Panc1 (cell line): Measurements from ENCODE around the gene RFPL4A. TPM values are rescaled to one million over a fixed set of nuclear protein-coding genes. Genes with fewer than 3 reads are reported as not detected.

ENCODE experiments used
- ATAC-seq: fragments of 200-7000 bp; cut with Tn5 transposase; 2 replicates; pipeline ENCODE4 v1.9.1; 2020; ENCODE audit warnings: mild to moderate bottlenecking, moderate library complexity
- BruUV-seq: library from RNA; stranded (reverse); fragments of 400-500 nt; replicated peaks from 2 replicates; lab custom pipeline; 2021; lab: Mats Ljungman, UMichigan
- CTCF ChIA-PET: fragments of 300-600 bp; sonication (Branson Sonifier 250); formaldehyde crosslinking; loops from one replicate; lab custom pipeline; 2022; ENCODE audit warnings: antibody characterized with exemption; lab: Charles Lee
- POLR2A ChIA-PET: fragments of 300-600 bp; sonication (Branson Sonifier 250); formaldehyde crosslinking; loops from one replicate; lab custom pipeline; 2022; ENCODE audit warnings: antibody characterized with exemption; lab: Charles Lee
- DNase-seq: peaks from one replicate; pipeline ENCODE4 v3.0.0-alpha.2; 2010; ENCODE audit warnings: low read depth, low spot score
- H3K27ac ChIP-seq: 2 replicates; pipeline ENCODE4 v1.5.1; 2011; ENCODE audit warnings: mild to moderate bottlenecking, low read length, inconsistent platforms
- H3K27me3 ChIP-seq: fragments of 200-500 bp; sonication (Bioruptor generic); 2 replicates; pipeline ENCODE4 v1.6.0; 2014; ENCODE audit warnings: low read length, inconsistent platforms; ENCODE audit not compliant: control insufficient read depth, insufficient read depth
- H3K36me3 ChIP-seq: fragments of 200-500 bp; sonication (Bioruptor generic); 2 replicates; pipeline ENCODE4 v1.5.1; 2014; ENCODE audit warnings: inconsistent platforms, mild to moderate bottlenecking, low read length, moderate library complexity; ENCODE audit not compliant: control insufficient read depth, insufficient read depth
- H3K4me1 ChIP-seq: 2 replicates; pipeline ENCODE4 v1.5.1; 2011; ENCODE audit warnings: inconsistent platforms, mild to moderate bottlenecking, low read length, moderate library complexity; ENCODE audit not compliant: control insufficient read depth, insufficient read depth
- H3K4me3 ChIP-seq, 2 experiments: 2 replicates each; pipeline ENCODE4 v1.5.1; 2011 to 2012; ENCODE audit warnings: low read depth in 2 of 2, low read length in 2 of 2, mild to moderate bottlenecking in 2 of 2, inconsistent platforms in 1 of 2, moderate library complexity in 1 of 2
- H3K9me3 ChIP-seq: fragments of 200-500 bp; sonication (Bioruptor generic); 2 replicates; pipeline ENCODE4 v1.5.1; 2014; ENCODE audit warnings: low read depth, mild to moderate bottlenecking, inconsistent platforms, low read length, moderate library complexity; ENCODE audit not compliant: control insufficient read depth, insufficient read depth
- CTCF ChIP-seq: fragments of 450-650 bp; IDR thresholded peaks from 2 replicates; pipeline ENCODE4 v1.5.1; 2017; ENCODE audit warnings: mild to moderate bottlenecking
- POLR2AphosphoS5 ChIP-seq: IDR thresholded peaks from 2 replicates; pipeline ENCODE4 v1.6.1; 2012; ENCODE audit warnings: mild to moderate bottlenecking, low read depth, low read length, moderate library complexity
- REST ChIP-seq, 2 experiments: IDR thresholded peaks; 2 replicates each; pipeline ENCODE4 v1.6.1; 2011 to 2012; ENCODE audit warnings: low read depth in 2 of 2, control low read depth in 1 of 2, low read length in 1 of 2, mild to moderate bottlenecking in 1 of 2, moderate library complexity in 1 of 2; ENCODE audit not compliant: insufficient read depth in 1 of 2
- SIN3A ChIP-seq: IDR thresholded peaks from 2 replicates; pipeline ENCODE4 v1.6.1; 2012; ENCODE audit warnings: low read depth, mild to moderate bottlenecking, low read length, moderate library complexity, borderline replicate concordance; ENCODE audit not compliant: insufficient read depth
- TCF7L2 ChIP-seq: IDR thresholded peaks from 2 replicates; pipeline ENCODE4 v1.6.1; 2011; ENCODE audit warnings: mild to moderate bottlenecking, low read depth, low read length, inconsistent platforms
- in situ Hi-C: cut with HindIII; loops from 2 replicates; pipeline ENCODE4 v1.10.0; 2016; ENCODE audit warnings: low sequenced_read_pairs, low pct_unique_long_range_greater_than_20kb
- intact Hi-C: fragments of 100-400 bp; cut with micrococcal nuclease; formaldehyde crosslinking; loops from one replicate; pipeline ENCODE4 v1.10.0; 2022; ENCODE audit not compliant: unreplicated experiment
- total RNA-seq: library from RNA; stranded (reverse); gene quantifications from one replicate; pipeline ENCODE4 v1.2.1, GENCODE V29; 2021; ENCODE audit not compliant: unreplicated experiment

The RFPL4A gene
- total RNA-seq, 1 experiment from 2014 or later: not detected

GRCh38 chr19:55812449-55812848 is 53.6 kb downstream of the RFPL4A start:
- no TSS peak for BruUV-seq
- ChIA-PET POLR2A (no interaction called here), CTCF (no interaction called here)
- DNase-seq: no peak
- no peaks in the 10 kb centered on the region for H3K9me3 ChIP-seq
- in situ Hi-C loops: no loop called here
- intact Hi-C loops: loop anchor here (2.0 kb wide), 1 partner anchor 64 kb away; no protein-coding TSS in a partner anchor
- no peak overlapping the region for H3K4me3 ChIP-seq
- no peak overlapping the region for H3K27ac ChIP-seq
- no peak for ATAC-seq
- H3K27me3 ChIP-seq: peaks cover 14% of the 10 kb centered on the region
- no peaks in the 10 kb centered on the region for H3K36me3 ChIP-seq
- no peaks in the 10 kb centered on the region for H3K4me1 ChIP-seq
- TF ChIP-seq REST (IDR thresholded peaks at IDR 0.05; ENCODE audit: insufficient read depth in 1 of 2, low read depth in 2 of 2, low read length in 1 of 2) (no peak), CTCF (no peak), SIN3A (no peak), POLR2AphosphoS5 (no peak), TCF7L2 (no peak)

Other genes starting within 250 kb of the RFPL4A start
- gene SBK2, start 222.0 kb upstream of the RFPL4A start, total RNA-seq: 0.69 TPM
- gene SBK3, start 213.6 kb upstream of the RFPL4A start, total RNA-seq: 4.0 TPM
- gene ZNF579, start 178.2 kb upstream of the RFPL4A start, total RNA-seq: 39.5 TPM
- 28.5 TPM for gene FIZ1, start 159.6 kb upstream of the RFPL4A start, total RNA-seq
- gene ZNF524, start 158.8 kb upstream of the RFPL4A start, total RNA-seq: 26.4 TPM
- 25.6 TPM for gene ZNF865, start 153.4 kb upstream of the RFPL4A start, total RNA-seq
- gene ZNF784, start 134.5 kb upstream of the RFPL4A start, total RNA-seq: 8.9 TPM
- gene ZNF580, start 118.1 kb upstream of the RFPL4A start, total RNA-seq: 58.0 TPM
- gene ZNF581, start 115.4 kb upstream of the RFPL4A start, total RNA-seq: 39.0 TPM
- 47.8 TPM for gene CCDC106, start 110.9 kb upstream of the RFPL4A start, total RNA-seq
- 545 TPM for gene U2AF2, start 104.1 kb upstream of the RFPL4A start, total RNA-seq
- 361 TPM for gene EPN1, start 83.9 kb upstream of the RFPL4A start, total RNA-seq
- not detected for gene NLRP9, start 20.7 kb upstream of the RFPL4A start, total RNA-seq
- gene RFPL4AL1, start 10.0 kb downstream of the RFPL4A start, total RNA-seq: not detected
- gene NLRP11, start 72.9 kb downstream of the RFPL4A start, total RNA-seq: 0.18 TPM
- not detected for gene NLRP4, start 77.4 kb downstream of the RFPL4A start, total RNA-seq
- gene NLRP13, start 173.2 kb downstream of the RFPL4A start, total RNA-seq: not detected
- gene NLRP8, start 188.7 kb downstream of the RFPL4A start, total RNA-seq: not detected
- gene NLRP5, start 227.7 kb downstream of the RFPL4A start, total RNA-seq: not detected